ENCODE results near the gene CDH22. TPM values are rescaled to one million over a fixed set of nuclear protein-coding genes. Genes with fewer than 3 reads are reported as not detected.

Gene CDH22
- total RNA-seq, 1 experiment from 2014 or later = not detected

- intact Hi-C loops (cut with micrococcal nuclease; ENCODE audit: unreplicated experiment) (loop anchor here (5.0 kb wide), 1 partner anchor 122 kb away; no protein-coding TSS in a partner anchor), in situ Hi-C loops (cut with HindIII; ENCODE audit: low pct_unique_long_range_greater_than_20kb, low sequenced_read_pairs) (no loop called here)
- H3K36me3 ChIP-seq (ENCODE audit: control insufficient read depth, insufficient read depth, low read length) = no peaks in the 10 kb centered on the region
- TF ChIP-seq REST (IDR thresholded peaks at IDR 0.05; ENCODE audit: insufficient read depth in 1 of 2, low read depth in 2 of 2, low read length in 1 of 2) (no peak), POLR2AphosphoS5 (IDR thresholded peaks at IDR 0.05; ENCODE audit: low read depth, low read length) (no peak), TCF7L2 (IDR thresholded peaks at IDR 0.05; ENCODE audit: low read depth, low read length) (no peak), SIN3A (IDR thresholded peaks at IDR 0.05; ENCODE audit: borderline replicate concordance, insufficient read depth, low read depth, low read length) (no peak), CTCF (IDR thresholded peaks at IDR 0.05) (no peak)
- peaks cover 4% of the 10 kb centered on the region; the same call in 1 of the 2 replicates for H3K4me1 ChIP-seq (ENCODE audit: control insufficient read depth, insufficient read depth, low read length)
- no peak for ATAC-seq
- H3K4me3 ChIP-seq (ENCODE audit: low read depth in 2 of 2, low read length in 2 of 2) = no peak overlapping the region
- ChIA-PET CTCF (no interaction called here), POLR2A (no interaction called here)
- H3K9me3 ChIP-seq (ENCODE audit: control insufficient read depth, insufficient read depth, low read depth, low read length) = no peaks in the 10 kb centered on the region
- no peak for DNase-seq (ENCODE audit: low read depth, low spot score)
- no TSS peak for BruUV-seq (replicated peaks)
- H3K27ac ChIP-seq (ENCODE audit: low read length) = no peak overlapping the region
- H3K27me3 ChIP-seq (ENCODE audit: control insufficient read depth, insufficient read depth, low read length) = peaks cover 6% of the 10 kb centered on the region; the same call in 1 of the 2 replicates
These were observed 178.3 kb downstream of the CDH22 start for GRCh38 chr20:46129955-46130481.

GRCh38 chr20:46128310-46129151 lies 179.8 kb downstream of the CDH22 start:
- peaks cover 6% of the 10 kb centered on the region; the same call in 1 of the 2 replicates for H3K27me3 ChIP-seq (ENCODE audit: control insufficient read depth, insufficient read depth, low read length)
- DNase-seq (ENCODE audit: low read depth, low spot score) (no peak), ATAC-seq (no peak)
- intact Hi-C loops (cut with micrococcal nuclease; ENCODE audit: unreplicated experiment) (no loop called here), in situ Hi-C loops (cut with HindIII; ENCODE audit: low pct_unique_long_range_greater_than_20kb, low sequenced_read_pairs) (no loop called here)
- H3K27ac ChIP-seq (ENCODE audit: low read length) = no peak overlapping the region
- no peaks in the 10 kb centered on the region for H3K9me3 ChIP-seq (ENCODE audit: control insufficient read depth, insufficient read depth, low read depth, low read length)
- no TSS peak for BruUV-seq (replicated peaks)
- H3K4me3 ChIP-seq (ENCODE audit: low read depth in 2 of 2, low read length in 2 of 2) = no peak overlapping the region
- POLR2A ChIA-PET = interaction anchor here (0.7 kb wide), 1 partner anchor 29 kb away, joined by 14 read pairs; no protein-coding TSS in a partner anchor
- TF ChIP-seq CTCF (IDR thresholded peaks at IDR 0.05) (peak; percentile 85), TCF7L2 (IDR thresholded peaks at IDR 0.05; ENCODE audit: low read depth, low read length) (no peak)
- peaks cover 4% of the 10 kb centered on the region; the same call in 1 of the 2 replicates for H3K4me1 ChIP-seq (ENCODE audit: control insufficient read depth, insufficient read depth, low read length)
- H3K36me3 ChIP-seq (ENCODE audit: control insufficient read depth, insufficient read depth, low read length) = 0 out of 2 replicates have a peak, but pooled peaks cover 2% of the 10 kb centered on the region
- CTCF ChIA-PET = interaction anchor here (0.6 to 1.0 kb wide), 8 partner anchors 8 to 310 kb away, joined by 3 to 6 read pairs (median 3); no protein-coding TSS in a partner anchor
